HG02973 (cell line): Measurements from ENCODE around the gene ATP5F1E.
"Not testable (repeated sequence)": the region's sequence is repeated elsewhere in the genome, so short reads cannot be mapped to it uniquely, and the experiment has no call there.

ENCODE experiments used
- ATAC-seq: cut with Tn5 transposase; IDR thresholded peaks from one replicate; pipeline ENCODE4 v1.9.1; 2021; ENCODE audit warnings: moderate library complexity; ENCODE audit not compliant: unreplicated experiment

The ATP5F1E gene

GRCh38 chr20:59043698-59044097 lies 11.6 kb upstream of the ATP5F1E start:
- no peak for ATAC-seq

- peak; percentile 78 for ATAC-seq
Observed at GRCh38 chr20:59042796-59043631, 10.9 kb upstream of the ATP5F1E start.

- ATAC-seq, result peak; percentile 34
Observed at GRCh38 chr20:59042151-59042795, 10.1 kb upstream of the ATP5F1E start, which contains the start of gene PRELID3B. TSS of gene PRELID3B (minus strand) at chr20:59042786. CDS start at chr20:59042730, 56 bp downstream.

GRCh38 chr20:59041487-59041886 lies 9.4 kb upstream of the ATP5F1E start:
- not testable (repeated sequence) for ATAC-seq

GRCh38 chr20:59040667-59041066 lies 8.5 kb upstream of the ATP5F1E start:
- ATAC-seq, result no peak

GRCh38 chr20:59039233-59039632 lies 7.1 kb upstream of the ATP5F1E start:
- no peak for ATAC-seq

GRCh38 chr20:59037386-59037785 lies 5.3 kb upstream of the ATP5F1E start:
- ATAC-seq, result no peak

GRCh38 chr20:59035381-59035780 lies 3.2 kb upstream of the ATP5F1E start:
- no peak for ATAC-seq

- no peak for ATAC-seq
Observed at GRCh38 chr20:59033616-59034165, 1.6 kb upstream of the ATP5F1E start.

GRCh38 chr20:59033093-59033492 lies 958 bp upstream of the ATP5F1E start:
- no peak for ATAC-seq

GRCh38 chr20:59032713-59033059 lies 551 bp upstream of the ATP5F1E start:
- ATAC-seq, result no peak

- ATAC-seq, result no peak
Observed at GRCh38 chr20:59031564-59032022, 542 bp downstream of the ATP5F1E start.

- ATAC-seq, result no peak
Observed at GRCh38 chr20:59030911-59031563, 1.1 kb downstream of the ATP5F1E start.

GRCh38 chr20:59028812-59029211 lies 3.3 kb downstream of the ATP5F1E start:
- ATAC-seq, result no peak

- ATAC-seq, result no peak
Observed at GRCh38 chr20:59027741-59028320, 4.3 kb downstream of the ATP5F1E start.

GRCh38 chr20:59026904-59027740 lies 5.0 kb downstream of the ATP5F1E start:
- ATAC-seq, result no peak

GRCh38 chr20:59025511-59025910 lies 6.6 kb downstream of the ATP5F1E start:
- no peak for ATAC-seq

GRCh38 chr20:59025086-59025485 lies 7.0 kb downstream of the ATP5F1E start:
- no peak for ATAC-seq

GRCh38 chr20:59024111-59024530 lies 8.0 kb downstream of the ATP5F1E start:
- ATAC-seq, result no peak

- ATAC-seq, result no peak
Observed at GRCh38 chr20:59023616-59024015, 8.5 kb downstream of the ATP5F1E start.
